IPS-NIHi11 (cell line): Measurements from ENCODE around the gene HS6ST2.

Experiments
- DNase-seq: peaks from one replicate; pipeline ENCODE4 v3.0.0; 2012; ENCODE audit warnings: mixed read lengths, low spot score

The HS6ST2 gene

GRCh38 chrX:132740316-132741123 lies 217.9 kb downstream of the HS6ST2 start:
- DNase-seq = no peak

DNA sequence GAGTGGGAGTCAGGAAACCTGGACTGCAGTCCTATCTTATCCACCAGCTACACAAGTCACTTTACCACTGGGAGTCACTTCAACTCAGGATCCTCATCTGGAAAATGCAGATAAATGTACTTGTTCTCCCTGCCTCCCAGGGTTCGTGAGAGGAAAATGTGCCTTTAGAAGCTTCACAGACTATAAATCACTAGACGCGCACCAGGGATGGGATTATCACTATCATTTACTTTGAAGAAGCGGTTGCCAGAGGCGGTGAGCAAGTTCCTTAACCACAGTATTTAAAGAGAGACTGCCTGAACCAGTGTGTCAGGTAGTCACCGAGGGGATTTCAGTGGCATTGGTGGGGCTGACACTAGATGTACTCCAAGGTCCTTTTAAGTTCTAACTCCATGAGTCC lies 219.5 kb downstream of the HS6ST2 start:
- no peak for DNase-seq

DNA sequence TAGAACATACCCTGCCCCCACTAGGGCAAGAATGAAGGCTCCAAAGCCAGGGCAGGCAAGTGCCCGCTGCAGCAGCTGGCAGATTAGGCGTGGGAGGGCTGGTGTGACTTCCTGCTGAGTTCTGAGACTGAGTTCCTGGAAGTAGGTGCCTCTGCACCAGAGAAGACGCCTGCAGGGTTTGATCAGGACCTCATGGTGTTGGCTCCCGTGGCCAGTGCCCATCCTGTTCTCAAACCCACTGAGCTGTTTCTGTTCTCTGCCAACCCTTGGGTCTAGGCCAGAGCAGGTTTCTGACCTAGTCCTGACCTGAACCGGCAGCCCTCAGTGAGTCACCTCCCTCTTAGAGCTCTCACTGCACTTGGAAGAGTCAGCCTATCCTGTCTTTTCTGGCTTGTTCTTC lies 220.7 kb downstream of the HS6ST2 start:
- DNase-seq = no peak

DNA sequence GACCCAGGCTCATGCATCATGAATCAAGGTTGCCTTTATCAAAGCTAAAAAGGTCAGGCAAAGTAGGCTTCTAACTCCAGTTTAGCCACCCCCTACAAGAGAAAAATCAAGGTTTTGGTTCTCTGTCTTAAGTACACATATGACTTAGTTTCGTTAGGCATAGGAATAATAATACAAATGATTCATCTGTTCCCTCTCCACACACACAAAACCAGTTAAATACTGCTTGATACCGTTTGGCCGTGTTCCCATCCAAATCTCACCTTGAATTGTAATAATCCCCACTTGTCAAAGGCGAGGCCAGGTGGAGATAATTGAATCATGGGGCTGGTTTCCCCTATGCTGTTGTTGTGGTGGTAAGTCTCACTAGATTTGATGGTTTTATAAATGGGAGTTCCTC lies 226.2 kb downstream of the HS6ST2 start:
- no peak for DNase-seq

GRCh38 chrX:132730726-132731125 lies 227.7 kb downstream of the HS6ST2 start:
- DNase-seq = no peak

DNA sequence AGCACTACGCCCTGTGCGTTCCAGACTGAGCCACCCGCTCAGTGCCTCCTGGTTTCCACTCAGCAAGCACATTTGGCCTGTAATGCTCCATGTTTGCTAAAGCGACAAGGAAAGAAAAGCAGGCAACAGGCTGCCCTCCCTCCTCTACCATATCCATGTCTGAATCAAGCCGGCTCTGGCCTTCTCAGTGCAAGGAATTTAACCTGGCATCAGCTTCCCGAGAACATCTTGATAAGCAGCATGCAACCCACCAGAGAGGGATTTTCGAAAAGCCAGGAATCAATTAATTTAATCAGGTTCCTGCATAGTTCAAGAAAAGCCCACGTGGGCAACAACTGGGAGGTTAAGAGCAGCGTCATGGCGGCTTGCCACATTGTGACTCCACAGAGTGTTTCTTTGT lies 228.2 kb downstream of the HS6ST2 start:
- no peak for DNase-seq

DNA sequence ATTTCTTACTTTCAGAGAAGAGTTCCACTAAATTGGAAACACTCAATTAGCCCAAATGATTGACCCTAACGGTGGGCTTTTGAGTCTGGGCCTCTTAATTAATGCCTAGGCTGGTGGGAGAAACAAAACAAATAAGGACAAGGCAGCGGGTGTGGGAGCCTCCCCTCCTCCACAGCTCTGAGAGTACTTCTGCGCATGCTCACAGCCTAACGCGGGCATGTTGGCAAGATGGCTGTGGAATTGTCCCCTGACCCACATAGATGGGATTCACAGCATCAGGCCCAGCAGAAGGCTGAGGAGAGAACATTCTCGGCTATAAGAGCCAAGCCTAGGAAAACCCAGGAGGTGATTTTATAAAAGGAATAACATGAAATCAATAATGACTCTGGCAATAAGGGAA lies 230.1 kb downstream of the HS6ST2 start:
- DNase-seq = no peak

- no peak for DNase-seq
Observed at GRCh38 chrX:132718431-132718958, 239.9 kb downstream of the HS6ST2 start.

DNA sequence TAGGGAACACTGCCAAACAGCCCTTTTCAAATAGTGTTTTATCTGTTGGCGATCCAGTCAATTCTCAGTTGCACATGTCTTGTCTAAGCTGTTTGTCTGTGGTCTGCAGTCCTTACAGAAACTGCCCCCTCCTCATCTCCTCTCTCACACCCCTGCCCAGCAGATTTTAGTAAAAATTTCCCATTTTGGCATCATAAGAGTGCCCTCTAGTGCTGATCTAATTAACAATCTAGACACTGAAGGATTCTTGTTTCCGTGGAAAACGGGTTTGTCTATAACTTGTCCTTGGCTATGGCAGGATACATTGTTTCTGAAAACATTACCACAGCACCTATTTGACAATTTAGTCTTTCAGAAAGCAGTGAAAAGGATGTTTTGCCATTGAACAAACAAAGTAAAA lies 242.4 kb downstream of the HS6ST2 start:
- DNase-seq = no peak

DNA sequence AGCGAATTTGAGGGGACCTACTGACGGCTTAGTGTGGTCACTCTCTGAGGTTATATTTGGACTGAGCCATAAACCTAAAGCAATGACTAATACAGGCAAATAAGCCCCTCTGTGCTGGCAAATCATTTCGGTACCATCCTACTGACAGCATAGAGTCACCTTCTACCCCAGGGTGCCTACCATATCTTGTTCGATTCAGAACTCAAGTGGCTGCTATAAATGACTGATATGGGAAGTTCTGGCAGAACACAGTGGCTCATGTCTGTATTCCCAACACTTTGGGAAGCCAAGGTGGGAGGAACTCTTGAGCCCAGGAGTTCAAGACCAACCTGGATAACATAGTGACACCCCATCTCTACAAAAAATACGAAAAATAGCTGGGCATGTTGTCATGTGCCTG lies 243.5 kb downstream of the HS6ST2 start:
- DNase-seq = no peak

GRCh38 chrX:132712350-132712749 lies 246.1 kb downstream of the HS6ST2 start:
- no peak for DNase-seq

DNA sequence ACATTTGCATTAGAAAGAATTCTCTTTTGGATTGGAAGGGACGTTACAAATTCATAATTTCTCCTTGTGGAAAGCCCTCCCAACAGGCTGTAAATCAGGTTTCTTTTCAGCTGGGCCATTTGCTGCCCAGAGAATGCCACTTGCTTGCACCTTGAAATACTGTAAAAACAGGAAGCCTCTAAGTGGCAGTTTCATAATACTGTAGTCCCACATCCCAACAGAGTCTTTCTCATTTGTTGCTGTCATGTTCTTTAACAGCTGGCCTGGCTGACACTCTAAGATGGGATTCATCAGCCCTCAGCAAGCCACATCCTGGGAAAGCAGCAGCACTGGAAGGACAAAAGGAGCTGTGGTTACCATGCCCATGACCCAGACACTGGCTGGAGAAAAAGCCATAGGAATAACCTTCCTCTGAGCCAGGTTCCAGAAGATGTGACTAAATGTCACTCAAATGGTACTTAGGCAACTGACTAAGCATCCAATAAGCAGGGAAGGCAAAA lies 247.7 kb downstream of the HS6ST2 start:
- no peak for DNase-seq

DNA sequence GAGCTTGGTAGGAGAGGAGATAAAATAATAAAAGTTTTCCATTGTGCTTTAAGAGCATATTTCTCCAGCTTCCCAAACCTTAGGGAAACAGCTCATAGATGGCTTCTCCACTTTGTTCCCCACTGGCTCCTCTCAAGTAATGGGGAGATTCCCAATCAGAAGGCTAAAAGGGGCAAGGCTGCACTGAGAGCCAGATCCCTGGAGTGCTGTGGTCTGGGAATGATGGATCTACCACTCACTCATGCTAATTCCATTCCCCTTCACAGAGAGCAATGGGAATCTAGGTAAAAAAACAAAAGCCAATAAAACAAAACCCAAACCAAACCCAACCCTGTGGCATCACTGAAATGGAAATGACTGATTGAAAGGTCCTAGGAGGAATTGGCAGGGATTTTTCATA lies 249.9 kb downstream of the HS6ST2 start:
- no peak for DNase-seq

DNA sequence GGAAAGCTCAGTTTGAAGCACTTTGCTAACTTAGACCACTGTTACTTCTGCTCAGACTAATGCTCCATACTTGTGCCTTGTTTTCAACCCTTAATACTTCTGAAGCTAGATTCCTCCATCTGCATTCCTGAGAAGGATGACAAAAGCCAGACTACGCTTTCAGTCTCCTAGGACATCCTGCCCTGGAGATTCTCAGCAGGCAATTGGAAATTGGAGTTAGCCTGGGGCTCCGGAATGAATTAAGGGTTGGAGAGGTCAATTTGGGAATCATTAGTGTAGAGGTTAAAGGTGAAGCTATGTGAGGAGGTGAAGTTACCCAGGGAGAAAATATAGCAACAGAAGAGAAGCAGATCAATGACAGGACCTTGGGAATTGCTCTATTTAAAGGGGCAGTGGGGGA lies 253.7 kb downstream of the HS6ST2 start:
- DNase-seq = peak; percentile 8

GRCh38 chrX:132694382-132694781 lies 264.0 kb downstream of the HS6ST2 start:
- no peak for DNase-seq

- DNase-seq = no peak
Observed at GRCh38 chrX:132692526-132692925, 265.9 kb downstream of the HS6ST2 start.

- DNase-seq = no peak
Observed at GRCh38 chrX:132692066-132692465, 266.4 kb downstream of the HS6ST2 start.

DNA sequence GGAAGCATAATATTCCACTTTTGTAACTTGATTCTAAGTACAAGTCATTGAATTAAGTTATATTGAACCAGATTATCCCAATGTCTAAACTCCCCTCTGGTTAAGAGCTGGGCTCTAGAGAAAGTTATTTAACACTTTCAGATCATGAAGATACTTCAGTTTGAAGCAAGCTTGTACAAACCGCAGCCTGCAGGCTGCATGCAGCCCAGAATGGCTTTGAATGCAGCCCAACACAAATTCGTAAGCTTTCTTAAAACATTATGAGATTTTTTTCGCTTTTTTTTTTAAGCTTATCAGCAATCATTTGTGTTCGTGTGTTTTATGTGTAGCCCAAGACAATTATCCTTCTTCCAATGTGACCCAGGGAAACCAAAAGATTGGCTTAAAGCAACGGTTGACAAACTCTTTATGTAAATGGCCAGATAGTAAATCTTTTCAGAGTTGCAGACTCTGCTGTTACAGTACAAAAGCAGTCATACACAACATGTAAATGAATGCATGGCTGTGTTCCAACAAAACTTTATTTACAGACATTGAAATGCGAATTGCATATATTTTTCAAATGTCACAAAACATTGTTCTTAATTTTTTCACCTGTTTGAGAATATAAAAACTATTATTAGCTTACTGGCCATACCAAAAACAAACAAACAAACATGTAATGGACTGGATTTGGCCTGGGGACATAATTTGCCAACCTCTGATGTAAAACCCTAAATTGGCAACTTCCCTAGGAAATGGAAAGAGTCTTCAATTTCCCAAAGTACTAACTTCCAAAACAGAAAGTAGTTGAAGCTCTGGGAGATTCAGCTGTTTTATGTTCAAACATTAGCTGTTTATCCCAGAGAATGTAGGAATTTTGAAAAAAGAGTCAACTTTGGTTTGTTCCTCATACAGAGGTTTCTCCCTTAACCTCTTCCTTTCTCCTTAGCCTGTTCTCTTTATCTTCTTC lies 268.5 kb downstream of the HS6ST2 start:
- DNase-seq = no peak

DNA sequence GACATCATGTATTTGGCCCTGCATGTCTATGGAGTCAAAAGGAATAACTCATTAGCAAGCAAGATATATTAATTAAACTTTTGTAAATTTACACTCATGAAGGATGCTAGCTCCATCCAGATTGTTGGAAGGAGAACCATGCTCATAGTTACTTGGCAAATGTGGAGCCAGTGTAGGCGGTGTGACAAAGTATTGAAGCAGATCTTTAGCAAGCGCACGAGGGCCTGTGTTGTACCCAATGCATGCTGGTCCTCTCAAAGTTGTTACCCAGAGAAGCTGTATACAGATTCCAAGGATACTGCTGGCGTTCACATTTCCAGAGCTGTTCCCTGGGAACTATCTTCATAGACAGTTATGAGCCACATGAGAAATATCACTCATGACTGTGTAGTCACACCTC lies 273.2 kb downstream of the HS6ST2 start:
- DNase-seq = no peak

DNA sequence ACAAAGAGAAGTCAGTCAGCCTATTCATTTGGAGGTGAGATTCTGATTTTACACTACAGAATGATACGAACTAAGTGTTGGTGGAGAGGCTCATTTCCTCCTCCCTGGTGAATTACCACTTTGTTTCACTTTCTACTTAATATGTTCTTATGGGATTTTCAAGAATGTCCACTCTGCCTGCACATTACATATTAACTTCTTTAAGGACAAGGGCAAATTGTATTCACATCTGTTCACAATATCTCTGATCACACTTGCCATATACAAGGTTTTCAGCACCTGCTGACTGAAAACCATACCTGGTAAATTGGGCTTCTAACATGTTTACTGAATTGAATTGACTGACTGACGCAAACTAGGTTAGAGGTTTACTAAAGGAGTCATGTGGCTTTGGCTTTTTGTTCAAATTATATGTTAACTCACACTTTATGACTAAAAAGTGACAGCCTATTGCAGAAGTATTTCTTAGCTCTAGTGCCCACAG lies 281.2 kb downstream of the HS6ST2 start:
- no peak for DNase-seq

DNA sequence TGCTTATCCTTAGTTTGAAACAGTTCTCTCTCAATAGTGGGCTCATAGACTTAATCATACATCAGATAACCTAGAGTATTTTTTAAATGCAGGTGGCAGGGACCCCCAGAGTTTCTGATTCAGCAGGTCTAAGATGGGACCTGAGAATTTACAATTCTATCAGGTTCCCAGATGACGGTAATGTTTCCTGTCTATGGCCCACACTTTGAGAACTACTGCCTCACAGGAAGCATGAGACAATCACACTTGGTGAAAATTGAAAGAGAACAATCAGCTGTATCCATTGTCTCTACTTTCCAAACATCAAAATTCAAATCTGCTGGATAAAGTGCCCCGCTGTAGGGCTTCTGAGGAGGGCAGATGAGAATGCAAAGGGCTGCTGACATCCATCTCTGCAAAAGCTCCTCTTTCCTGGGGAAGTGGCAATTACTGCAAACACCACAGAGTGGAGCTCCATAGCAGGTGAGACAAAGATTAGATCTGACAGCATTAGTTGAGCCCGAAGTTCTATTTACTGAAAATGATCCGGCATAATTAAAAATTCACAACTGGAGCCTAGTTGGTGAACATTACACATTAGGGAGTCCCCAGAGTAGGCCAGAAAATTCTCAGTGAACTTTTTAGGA lies 281.8 kb downstream of the HS6ST2 start:
- DNase-seq = peak; percentile 7

DNA sequence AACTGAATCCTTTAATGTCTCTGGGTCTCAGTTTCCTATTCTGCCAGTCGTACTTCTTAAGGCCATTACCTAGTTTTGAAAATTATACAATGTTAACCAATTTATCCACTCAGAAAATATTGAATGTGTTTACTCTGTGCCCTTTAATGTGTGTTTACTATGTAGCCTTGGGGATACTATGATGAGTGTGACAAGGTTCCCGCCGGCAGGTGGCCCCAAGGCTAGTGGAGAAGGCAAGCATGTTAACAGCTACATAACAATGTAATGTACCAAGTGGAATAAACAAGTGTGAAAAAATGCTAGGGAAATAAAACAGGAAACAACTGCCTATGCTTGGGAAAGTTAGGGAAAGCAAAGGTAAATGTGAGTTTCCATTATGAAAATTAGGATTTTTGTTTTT lies 282.3 kb downstream of the HS6ST2 start:
- no peak for DNase-seq
